Calu3 (cell line): ENCODE data around the gene DLGAP1. TPM values are rescaled to one million over a fixed set of nuclear protein-coding genes. Genes with fewer than 3 reads are reported as not detected.

Source experiments
- BruUV-seq: library from RNA; stranded (reverse); fragments of 400-500 nt; replicated peaks from 2 replicates; lab custom pipeline; 2021; lab: Mats Ljungman, UMichigan
- CTCF ChIA-PET: fragments of 300-600 bp; sonication (Branson Sonifier 250); formaldehyde crosslinking; loops from one replicate; lab custom pipeline; 2022; ENCODE audit warnings: antibody characterized with exemption; lab: Charles Lee
- DNase-seq: peaks from one replicate; pipeline ENCODE4 v3.0.0; 2022
- H3K27ac Mint-ChIP-seq: one replicate; pipeline ENCODE4 v1.8.0; 2022; ENCODE audit warnings: mixed read lengths; ENCODE audit not compliant: unreplicated experiment
- H3K27me3 Mint-ChIP-seq: one replicate; pipeline ENCODE4 v1.8.0; 2022; ENCODE audit warnings: mixed read lengths; ENCODE audit not compliant: unreplicated experiment
- H3K36me3 Mint-ChIP-seq: one replicate; pipeline ENCODE4 v1.8.0; 2022; ENCODE audit warnings: mild to moderate bottlenecking, moderate library complexity, mixed read lengths; ENCODE audit not compliant: insufficient read depth, unreplicated experiment
- H3K4me1 Mint-ChIP-seq: one replicate; pipeline ENCODE4 v1.8.0; 2022; ENCODE audit warnings: mild to moderate bottlenecking, low read depth, mixed read lengths; ENCODE audit not compliant: unreplicated experiment
- H3K4me3 Mint-ChIP-seq: one replicate; pipeline ENCODE4 v1.8.0; 2022; ENCODE audit warnings: mild to moderate bottlenecking, low read depth, moderate library complexity, mixed read lengths; ENCODE audit not compliant: unreplicated experiment
- H3K9me3 Mint-ChIP-seq: one replicate; pipeline ENCODE4 v1.8.0; 2022; ENCODE audit warnings: low read depth, mixed read lengths; ENCODE audit not compliant: unreplicated experiment
- intact Hi-C: fragments of 100-400 bp; cut with micrococcal nuclease; formaldehyde crosslinking; loops from one replicate; pipeline ENCODE4 v1.10.0; 2022; ENCODE audit not compliant: unreplicated experiment
- total RNA-seq: library from RNA; stranded (reverse); gene quantifications from 2 replicates; pipeline ENCODE4 v1.2.3, GENCODE V29; 2022
- TF ChIP-seq, protein P1 (sequence below): fragments of 200-600 bp; IDR thresholded peaks from one replicate; pipeline ENCODE4 v1.8.0; 2022; ENCODE audit warnings: antibody characterized with exemption; ENCODE audit not compliant: unreplicated experiment

The DLGAP1 gene
- total RNA-seq, 1 experiment from 2014 or later = 9.0 TPM

- Mint-ChIP-seq H3K4me3 (no peak overlapping the region), H3K4me1 (peaks cover 7% of the 10 kb centered on the region), H3K36me3 (no peaks in the 10 kb centered on the region), H3K9me3 (no peaks in the 10 kb centered on the region), H3K27ac (no peak overlapping the region), H3K27me3 (no peaks in the 10 kb centered on the region)
- DNase-seq = no peak
- TF ChIP-seq, protein P1, sequence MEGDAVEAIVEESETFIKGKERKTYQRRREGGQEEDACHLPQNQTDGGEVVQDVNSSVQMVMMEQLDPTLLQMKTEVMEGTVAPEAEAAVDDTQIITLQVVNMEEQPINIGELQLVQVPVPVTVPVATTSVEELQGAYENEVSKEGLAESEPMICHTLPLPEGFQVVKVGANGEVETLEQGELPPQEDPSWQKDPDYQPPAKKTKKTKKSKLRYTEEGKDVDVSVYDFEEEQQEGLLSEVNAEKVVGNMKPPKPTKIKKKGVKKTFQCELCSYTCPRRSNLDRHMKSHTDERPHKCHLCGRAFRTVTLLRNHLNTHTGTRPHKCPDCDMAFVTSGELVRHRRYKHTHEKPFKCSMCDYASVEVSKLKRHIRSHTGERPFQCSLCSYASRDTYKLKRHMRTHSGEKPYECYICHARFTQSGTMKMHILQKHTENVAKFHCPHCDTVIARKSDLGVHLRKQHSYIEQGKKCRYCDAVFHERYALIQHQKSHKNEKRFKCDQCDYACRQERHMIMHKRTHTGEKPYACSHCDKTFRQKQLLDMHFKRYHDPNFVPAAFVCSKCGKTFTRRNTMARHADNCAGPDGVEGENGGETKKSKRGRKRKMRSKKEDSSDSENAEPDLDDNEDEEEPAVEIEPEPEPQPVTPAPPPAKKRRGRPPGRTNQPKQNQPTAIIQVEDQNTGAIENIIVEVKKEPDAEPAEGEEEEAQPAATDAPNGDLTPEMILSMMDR = no peak
- intact Hi-C loops = no loop called here
- no TSS peak for BruUV-seq
- CTCF ChIA-PET = interaction anchor here (0.7 kb wide), 1 partner anchor 65 kb away, joined by 3 read pairs; no protein-coding TSS in a partner anchor
Observed at GRCh38 chr18:3923750-3924149, 531.4 kb downstream of the DLGAP1 start.

DNA sequence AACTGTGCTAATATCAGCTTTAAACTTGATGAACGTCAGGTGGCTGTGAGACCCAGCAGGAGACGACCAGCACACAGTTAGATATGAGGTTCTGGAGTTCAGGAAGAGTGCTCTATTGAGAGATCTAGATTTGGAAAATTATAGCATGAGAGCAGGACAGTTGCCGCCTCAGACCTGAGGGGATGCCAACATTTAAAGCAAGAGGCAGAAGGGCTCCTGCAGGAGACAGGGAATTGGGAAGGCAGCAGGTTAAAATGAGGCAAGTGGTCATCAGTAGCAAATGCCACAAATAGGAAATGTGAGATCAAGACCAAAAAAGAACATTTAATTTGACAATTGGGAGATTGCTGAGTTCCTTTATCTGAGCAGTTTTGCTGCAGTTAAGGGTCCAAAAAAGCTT, 533.3 kb downstream of the DLGAP1 start:
- Mint-ChIP-seq H3K9me3 (no peaks in the 10 kb centered on the region), H3K27ac (no peak overlapping the region), H3K36me3 (no peaks in the 10 kb centered on the region), H3K4me1 (peaks cover 7% of the 10 kb centered on the region), H3K27me3 (no peaks in the 10 kb centered on the region), H3K4me3 (no peak overlapping the region)
- TF ChIP-seq, protein P1 = no peak
- intact Hi-C loops = no loop called here
- DNase-seq = no peak
- CTCF ChIA-PET = no interaction called here
- no TSS peak for BruUV-seq

DNA sequence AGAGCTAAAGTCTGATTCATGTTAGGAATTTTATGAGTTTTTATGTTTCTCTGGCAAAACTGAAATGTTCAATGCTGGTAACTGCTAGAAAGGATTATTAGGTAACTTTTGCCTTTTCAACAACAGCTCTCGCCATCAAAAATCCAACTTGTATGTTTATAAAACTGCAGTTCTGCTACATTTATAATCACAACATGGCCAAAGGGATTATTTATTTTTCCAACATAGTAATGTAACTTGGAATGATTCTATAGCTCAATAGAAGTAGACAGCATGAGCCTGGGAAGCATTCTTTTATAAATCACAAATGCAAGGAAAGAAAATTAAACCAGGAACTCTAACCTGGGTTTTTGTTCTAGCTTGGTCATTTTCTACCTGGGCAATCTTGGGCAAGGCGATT, 534.3 kb downstream of the DLGAP1 start:
- intact Hi-C loops = no loop called here
- no peak for DNase-seq
- peaks cover 7% of the 10 kb centered on the region for H3K4me1 Mint-ChIP-seq
- no peaks in the 10 kb centered on the region for H3K27me3 Mint-ChIP-seq
- no peak overlapping the region for H3K4me3 Mint-ChIP-seq
- CTCF ChIA-PET = no interaction called here
- H3K9me3 Mint-ChIP-seq = no peaks in the 10 kb centered on the region
- H3K27ac Mint-ChIP-seq = no peak overlapping the region
- H3K36me3 Mint-ChIP-seq = no peaks in the 10 kb centered on the region
- BruUV-seq = no TSS peak
- TF ChIP-seq, protein P1 = no peak

DNA sequence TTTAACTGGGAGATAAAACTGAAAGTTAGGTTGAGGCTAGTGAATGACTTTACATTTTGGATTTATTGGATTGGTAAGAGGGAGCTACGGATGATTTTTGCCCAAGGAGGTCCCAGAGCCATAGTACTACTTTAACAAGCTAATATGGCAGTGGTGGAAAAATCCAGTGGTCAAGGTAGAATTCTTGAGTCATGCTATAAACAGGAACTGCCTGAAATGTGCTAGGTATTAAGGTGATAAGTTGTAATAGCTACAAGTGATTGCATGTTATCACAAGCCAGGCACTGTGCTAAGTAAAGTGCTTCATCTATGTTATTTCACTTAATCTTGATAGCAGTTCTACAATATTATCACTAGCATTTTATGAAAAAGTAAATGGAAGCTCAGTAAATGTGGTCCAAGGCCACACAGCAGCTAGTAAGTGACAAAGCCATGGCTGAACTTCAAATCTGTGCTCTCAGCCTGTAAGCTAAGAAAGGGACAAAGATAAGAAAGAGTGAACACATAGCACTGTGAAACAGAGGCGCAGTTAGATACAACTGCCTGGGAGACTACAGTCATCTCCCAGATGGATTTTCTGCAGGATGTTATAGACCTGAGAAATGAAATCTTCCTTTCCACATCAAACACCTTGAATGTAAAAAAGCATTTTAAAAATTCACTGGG, 535.6 kb downstream of the DLGAP1 start:
- no peak for DNase-seq
- intact Hi-C loops = no loop called here
- Mint-ChIP-seq H3K4me3 (no peak overlapping the region), H3K9me3 (no peaks in the 10 kb centered on the region), H3K4me1 (peaks cover 7% of the 10 kb centered on the region), H3K27me3 (no peaks in the 10 kb centered on the region), H3K36me3 (no peaks in the 10 kb centered on the region), H3K27ac (no peak overlapping the region)
- CTCF ChIA-PET = no interaction called here
- TF ChIP-seq, protein P1 = no peak
- no TSS peak for BruUV-seq
